Mesothelial cell of epicardium (in vitro differentiated cells): ENCODE results near the gene TMEM132D. TPM values are rescaled to one million over a fixed set of nuclear protein-coding genes. Genes with fewer than 3 reads are reported as not detected.
A peak's percentile ranks its signal among the peaks of the same experiment; 100 is the strongest.

ENCODE experiments used
- DNase-seq, 2 experiments: peaks; one replicate each; pipeline ENCODE4 v3.0.0; 2021; ENCODE audit warnings: low spot score in 2 of 2; ENCODE audit not compliant: unreplicated experiment in 2 of 2
- H3K27ac Mint-ChIP-seq: 2 replicates; pipeline ENCODE4 v1.8.0; 2021; ENCODE audit warnings: mixed read lengths
- H3K27me3 Mint-ChIP-seq: 2 replicates; pipeline ENCODE4 v1.8.0; 2021; ENCODE audit warnings: low read depth, mixed read lengths
- H3K36me3 Mint-ChIP-seq: 2 replicates; pipeline ENCODE4 v1.8.0; 2021; ENCODE audit warnings: mixed read lengths
- H3K4me1 Mint-ChIP-seq: 2 replicates; pipeline ENCODE4 v1.8.0; 2021; ENCODE audit warnings: mixed read lengths
- H3K4me3 Mint-ChIP-seq: 2 replicates; pipeline ENCODE4 v1.8.0; 2021; ENCODE audit warnings: mild to moderate bottlenecking, moderate library complexity, mixed read lengths
- H3K9me3 Mint-ChIP-seq: 2 replicates; pipeline ENCODE4 v1.8.0; 2021; ENCODE audit warnings: mixed read lengths
- total RNA-seq: library from RNA; stranded (reverse); gene quantifications from 3 replicates; pipeline ENCODE4 v1.2.1, GENCODE V29; 2021
- TF ChIP-seq, protein P1 (sequence below): fragments of 200-600 bp; sonication (generic); IDR thresholded peaks from one replicate; pipeline ENCODE4 v1.5.0; 2021; ENCODE audit warnings: antibody characterized with exemption; ENCODE audit not compliant: unreplicated experiment

TMEM132D gene
- total RNA-seq, 1 donor from 2014 or later = 0.07 TPM

DNA sequence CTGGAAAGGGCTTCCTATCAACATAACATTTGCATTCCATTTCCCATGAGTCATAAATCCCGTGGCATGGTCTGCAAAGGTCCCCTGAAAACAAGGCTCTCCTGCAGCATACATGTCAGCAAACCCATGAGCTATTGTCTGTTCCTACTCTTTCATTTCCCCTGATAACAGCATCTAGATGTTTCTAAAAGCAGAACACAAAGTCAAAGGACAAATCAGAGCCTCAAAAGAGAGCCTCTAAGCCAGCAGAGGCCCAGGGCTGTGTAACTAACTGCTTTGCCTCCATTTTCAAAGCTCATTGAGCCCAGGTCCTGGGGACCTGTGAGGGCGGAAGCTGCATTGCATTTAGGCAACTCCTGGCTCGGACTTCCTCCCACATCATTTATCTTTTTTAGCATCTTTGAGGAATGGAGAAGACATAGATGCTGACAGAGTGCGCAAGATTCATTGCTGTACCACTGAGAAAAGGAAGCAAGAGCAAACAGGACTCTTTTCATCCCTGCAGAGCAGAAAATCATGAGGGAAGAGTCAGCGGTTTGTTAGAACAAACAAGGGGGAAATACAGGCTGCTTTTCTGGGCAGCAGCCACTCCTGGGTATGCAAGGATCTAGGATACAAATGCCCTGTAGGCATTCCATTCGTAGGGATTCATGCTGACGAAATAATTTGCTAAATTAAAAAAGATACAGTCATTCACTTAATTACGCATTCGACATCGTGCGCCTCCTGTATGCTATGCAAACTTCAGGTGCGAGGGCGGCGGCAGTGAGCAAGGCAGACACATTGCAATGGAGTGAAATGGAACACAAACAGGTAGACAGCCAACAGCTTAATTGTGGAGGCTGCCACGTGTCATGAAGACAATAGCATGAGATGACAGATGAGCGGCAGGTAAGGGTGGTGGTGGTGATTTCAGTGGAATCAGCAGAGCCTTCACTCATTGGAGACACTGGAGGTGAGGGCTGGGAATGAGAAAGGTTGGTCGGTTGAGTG, 131.0 kb downstream of the TMEM132D start:
- Mint-ChIP-seq H3K36me3 (no peaks in the 10 kb centered on the region), H3K27me3 (peaks cover 5% of the 10 kb centered on the region), H3K27ac (peak overlapping the region; percentile 24), H3K4me3 (no peak overlapping the region), H3K4me1 (peaks cover 5% of the 10 kb centered on the region), H3K9me3 (peaks cover under 1% of the 10 kb centered on the region)
- DNase-seq = no peak
- TF ChIP-seq, protein P1, sequence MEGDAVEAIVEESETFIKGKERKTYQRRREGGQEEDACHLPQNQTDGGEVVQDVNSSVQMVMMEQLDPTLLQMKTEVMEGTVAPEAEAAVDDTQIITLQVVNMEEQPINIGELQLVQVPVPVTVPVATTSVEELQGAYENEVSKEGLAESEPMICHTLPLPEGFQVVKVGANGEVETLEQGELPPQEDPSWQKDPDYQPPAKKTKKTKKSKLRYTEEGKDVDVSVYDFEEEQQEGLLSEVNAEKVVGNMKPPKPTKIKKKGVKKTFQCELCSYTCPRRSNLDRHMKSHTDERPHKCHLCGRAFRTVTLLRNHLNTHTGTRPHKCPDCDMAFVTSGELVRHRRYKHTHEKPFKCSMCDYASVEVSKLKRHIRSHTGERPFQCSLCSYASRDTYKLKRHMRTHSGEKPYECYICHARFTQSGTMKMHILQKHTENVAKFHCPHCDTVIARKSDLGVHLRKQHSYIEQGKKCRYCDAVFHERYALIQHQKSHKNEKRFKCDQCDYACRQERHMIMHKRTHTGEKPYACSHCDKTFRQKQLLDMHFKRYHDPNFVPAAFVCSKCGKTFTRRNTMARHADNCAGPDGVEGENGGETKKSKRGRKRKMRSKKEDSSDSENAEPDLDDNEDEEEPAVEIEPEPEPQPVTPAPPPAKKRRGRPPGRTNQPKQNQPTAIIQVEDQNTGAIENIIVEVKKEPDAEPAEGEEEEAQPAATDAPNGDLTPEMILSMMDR = no peak

DNA sequence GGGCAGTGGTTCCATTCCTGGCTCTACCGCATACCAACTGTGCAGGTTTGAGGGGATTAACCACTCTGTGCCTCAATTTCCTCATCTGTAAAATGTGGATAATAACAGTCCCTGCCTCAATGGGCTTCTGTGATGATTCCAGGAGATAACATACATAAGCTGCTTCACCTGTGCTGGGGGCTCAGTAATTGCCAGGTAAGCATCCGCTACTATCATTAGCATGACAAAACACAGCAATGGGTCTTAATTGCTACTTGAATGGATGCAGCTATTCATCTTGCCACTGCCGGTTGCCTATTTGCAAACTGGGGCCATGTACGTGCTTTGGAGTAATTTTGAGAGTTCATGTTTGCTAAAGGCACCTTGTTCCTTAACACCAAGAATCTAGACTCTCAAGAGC, 132.6 kb downstream of the TMEM132D start:
- TF ChIP-seq, protein P1 = no peak
- Mint-ChIP-seq H3K9me3 (peaks cover 16% of the 10 kb centered on the region), H3K4me3 (no peak overlapping the region), H3K27ac (no peak overlapping the region), H3K4me1 (peaks cover 5% of the 10 kb centered on the region), H3K36me3 (no peaks in the 10 kb centered on the region), H3K27me3 (peaks cover 5% of the 10 kb centered on the region)
- DNase-seq = no peak

DNA sequence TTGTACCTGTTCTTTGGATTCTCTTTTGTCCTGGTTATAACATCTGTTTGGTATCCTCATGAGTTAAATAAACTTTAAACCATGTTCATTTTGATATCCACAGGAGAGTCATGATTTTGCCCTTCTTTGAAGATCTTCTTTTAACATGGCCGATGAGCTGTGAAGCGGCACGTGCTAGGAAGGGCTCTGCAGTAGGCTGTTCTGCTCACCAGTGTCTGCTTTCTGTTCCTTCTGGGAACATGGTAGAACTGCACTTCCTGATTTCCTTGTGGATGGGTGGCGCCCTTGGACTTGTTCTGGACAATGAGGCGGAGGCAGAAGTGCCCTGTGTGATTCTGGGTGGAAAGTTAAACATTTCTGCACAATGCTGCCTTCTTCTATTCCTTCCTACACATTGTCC, 138.1 kb downstream of the TMEM132D start:
- H3K27ac Mint-ChIP-seq = no peak overlapping the region
- TF ChIP-seq, protein P1 = no peak
- H3K27me3 Mint-ChIP-seq = no peaks in the 10 kb centered on the region
- DNase-seq = no peak
- H3K9me3 Mint-ChIP-seq = peaks cover 24% of the 10 kb centered on the region
- H3K4me1 Mint-ChIP-seq = no peaks in the 10 kb centered on the region
- no peaks in the 10 kb centered on the region for H3K36me3 Mint-ChIP-seq
- H3K4me3 Mint-ChIP-seq = no peak overlapping the region

DNA sequence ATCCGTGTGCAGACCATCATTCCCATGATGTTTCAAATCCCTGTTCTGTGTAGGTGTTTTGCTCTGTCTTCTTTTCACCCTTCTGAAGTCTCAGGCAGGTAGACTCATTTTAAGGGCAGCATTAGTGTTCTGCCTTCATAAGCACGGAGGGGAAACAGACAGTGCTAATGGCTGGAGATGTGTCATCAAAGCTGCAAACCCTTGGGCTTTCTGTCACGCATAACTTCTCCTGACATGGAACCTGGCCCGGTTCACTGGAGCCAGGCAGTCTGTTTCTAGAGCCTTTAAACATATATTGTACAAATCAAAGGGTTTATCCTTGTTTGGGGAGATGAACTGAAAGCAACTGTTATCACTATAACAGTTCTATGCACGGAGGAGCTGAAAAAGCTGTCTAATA, 141.4 kb downstream of the TMEM132D start:
- no peaks in the 10 kb centered on the region for H3K4me1 Mint-ChIP-seq
- no peak overlapping the region for H3K27ac Mint-ChIP-seq
- peaks cover 20% of the 10 kb centered on the region for H3K9me3 Mint-ChIP-seq
- TF ChIP-seq, protein P1 = no peak
- H3K27me3 Mint-ChIP-seq = no peaks in the 10 kb centered on the region
- no peak overlapping the region for H3K4me3 Mint-ChIP-seq
- H3K36me3 Mint-ChIP-seq = no peaks in the 10 kb centered on the region
- no peak for DNase-seq

DNA sequence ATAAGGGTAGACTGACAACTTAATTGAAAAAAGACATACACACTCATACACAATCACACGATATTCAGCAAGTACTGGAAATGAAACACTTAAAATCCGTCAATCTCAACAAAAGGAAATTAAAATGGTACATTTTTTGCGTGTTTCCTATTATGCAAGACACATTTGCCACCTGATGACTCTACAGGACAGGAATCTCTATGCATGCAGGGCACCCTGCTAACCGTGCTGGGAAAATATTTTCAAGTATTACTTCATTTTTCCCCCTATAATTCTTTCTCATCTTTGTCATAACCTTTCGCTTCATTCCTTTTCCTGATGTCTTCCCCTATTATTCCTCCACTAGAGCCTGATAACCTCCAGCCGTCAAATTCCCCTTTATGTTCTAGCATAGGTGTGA, 150.2 kb downstream of the TMEM132D start:
- Mint-ChIP-seq H3K4me1 (no peaks in the 10 kb centered on the region), H3K36me3 (no peaks in the 10 kb centered on the region), H3K27ac (no peak overlapping the region), H3K4me3 (no peak overlapping the region), H3K27me3 (peaks cover 2% of the 10 kb centered on the region), H3K9me3 (no peaks in the 10 kb centered on the region)
- DNase-seq = no peak
- TF ChIP-seq, protein P1 = no peak
